Measurements from ENCODE around the gene CRY1. TPM values are rescaled to one million over a fixed set of nuclear protein-coding genes. Genes with fewer than 3 reads are reported as not detected.

Gene CRY1
- total RNA-seq (10 to 100 TPM; 70.7 to 77.4 TPM), total RNA-seq (38.3 to 312 (median 76.1) reads per million in 172 experiments)
- 16.3 TPM for polyA plus RNA-seq (2013, experiment 1 of 2)
- 15.9 TPM for polyA plus RNA-seq (2013, experiment 2 of 2)

GRCh38 chr12:107093417-107094182 is at the start of gene CRY1:
Gene CRY1 (minus strand): TSS chr12:107093549. CDS start chr12:107092961, 588 bp downstream.
- Mint-ChIP-seq H3K4me1 (ENCODE audit: low read depth) (peaks cover 17% of the 10 kb centered on the region), H3K36me3 (ENCODE audit: low read depth) (peaks cover 11% of the 10 kb centered on the region), H3K9me3 (no peaks in the 10 kb centered on the region), H3K4me3 (no peak within 1 kb of the TSS), H3K27ac (no peak within 1 kb of the TSS), H3K27me3 (peaks cover 10% of the 10 kb centered on the region)
- Histone ChIP-seq H3K4me1 (ENCODE audit: insufficient read depth, low read length) (peaks cover 31% of the 10 kb centered on the region), H3K27ac (ENCODE audit: low read depth in 1 of 2, low read length in 2 of 2) (peak within 1 kb of the TSS; percentile 99), H3K4me3 (ENCODE audit: low read length) (peak within 1 kb of the TSS; percentile 90), H3K9me3 (ENCODE audit: control insufficient read depth in 1 of 2, insufficient read depth in 1 of 2, low read length in 2 of 2) (peaks cover 0 to 8% of the 10 kb centered on the region in 2 experiments), H3K27me3 (ENCODE audit: control insufficient read depth in 1 of 2, insufficient read depth in 2 of 2, low read length in 2 of 2) (no peaks in the 10 kb centered on the region), H3K36me3 (ENCODE audit: insufficient read depth, low read length) (no peaks in the 10 kb centered on the region)
- ATAC-seq (ENCODE audit: poor library complexity) (peak; percentile 75), DNase-seq (peak; percentile 86 to 96 (median 91))
- CTCF ChIA-PET = interaction anchor here (1.2 to 2.0 kb wide), 5 partner anchors 11 to 79 kb away, joined by 3 to 15 read pairs (median 6); no protein-coding TSS in a partner anchor
- POLR2A ChIA-PET = interaction anchor here (0.6 to 2.8 kb wide), 22 partner anchors 11 to 791 kb away, joined by 3 to 48 read pairs (median 4); partner anchors contain the start of genes MTERF2, POLR3B, TCP11L2 and TMEM263
- intact Hi-C loops (cut with DNase I, micrococcal nuclease) = loop anchor here (1.0 to 10.0 kb wide), 12 partner anchors 66 to 1986 kb away; partner anchors contain the start of genes TCP11L2 (in 2 of the 2), CKAP4 (in 1 of the 2), FICD (in 1 of the 2) and MTERF2 (in 1 of the 2)
- TF ChIP-seq CTCF (IDR thresholded peaks at IDR 0.05) = no peak

GRCh38 chr12:107139787-107140186 is 46.4 kb upstream of the CRY1 start:
- POLR2A ChIA-PET = no interaction called here
- Histone ChIP-seq H3K4me1 (ENCODE audit: insufficient read depth, low read length) (peaks cover under 1% of the 10 kb centered on the region), H3K4me3 (ENCODE audit: low read length) (no peak overlapping the region), H3K27me3 (ENCODE audit: control insufficient read depth in 1 of 2, insufficient read depth in 2 of 2, low read length in 2 of 2) (no peaks in the 10 kb centered on the region), H3K36me3 (ENCODE audit: insufficient read depth, low read length) (no peaks in the 10 kb centered on the region), H3K9me3 (ENCODE audit: control insufficient read depth in 1 of 2, insufficient read depth in 1 of 2, low read length in 2 of 2) (no peaks in the 10 kb centered on the region), H3K27ac (ENCODE audit: low read depth in 1 of 2, low read length in 2 of 2) (no peak overlapping the region)
- no peak for TF ChIP-seq CTCF (IDR thresholded peaks at IDR 0.05)
- Mint-ChIP-seq H3K27me3 (no peaks in the 10 kb centered on the region), H3K4me1 (ENCODE audit: low read depth) (no peaks in the 10 kb centered on the region), H3K36me3 (ENCODE audit: low read depth) (no peaks in the 10 kb centered on the region), H3K9me3 (no peaks in the 10 kb centered on the region), H3K27ac (no peak overlapping the region), H3K4me3 (no peak overlapping the region)
- intact Hi-C loops (cut with DNase I, micrococcal nuclease) = no loop called here
- ATAC-seq (ENCODE audit: poor library complexity) (no peak), DNase-seq (no peak)
- CTCF ChIA-PET = no interaction called here

- no peaks in the 10 kb centered on the region for H3K9me3 Mint-ChIP-seq
- H3K4me1 Mint-ChIP-seq (ENCODE audit: low read depth) = no peaks in the 10 kb centered on the region
- TF ChIP-seq CTCF (IDR thresholded peaks at IDR 0.05) = no peak
- intact Hi-C loops (cut with DNase I, micrococcal nuclease) = no loop called here
- H3K36me3 ChIP-seq (ENCODE audit: insufficient read depth, low read length) = no peaks in the 10 kb centered on the region
- ATAC-seq (ENCODE audit: poor library complexity) = no peak
- H3K36me3 Mint-ChIP-seq (ENCODE audit: low read depth) = no peaks in the 10 kb centered on the region
- no peak overlapping the region for H3K27ac Mint-ChIP-seq
- no peaks in the 10 kb centered on the region for H3K27me3 ChIP-seq (ENCODE audit: control insufficient read depth in 1 of 2, insufficient read depth in 2 of 2, low read length in 2 of 2)
- ChIA-PET CTCF (no interaction called here), POLR2A (no interaction called here)
- no peaks in the 10 kb centered on the region for H3K9me3 ChIP-seq (ENCODE audit: control insufficient read depth in 1 of 2, insufficient read depth in 1 of 2, low read length in 2 of 2)
- no peak overlapping the region for H3K4me3 Mint-ChIP-seq
- peaks cover 4% of the 10 kb centered on the region for H3K4me1 ChIP-seq (ENCODE audit: insufficient read depth, low read length)
- DNase-seq = no peak
- no peak overlapping the region for H3K4me3 ChIP-seq (ENCODE audit: low read length)
- H3K27ac ChIP-seq (ENCODE audit: low read depth in 1 of 2, low read length in 2 of 2) = no peak overlapping the region
- no peaks in the 10 kb centered on the region for H3K27me3 Mint-ChIP-seq
Observed at GRCh38 chr12:107138990-107139389, 45.6 kb upstream of the CRY1 start.

Data from CD4-positive, alpha-beta T cell (primary cell).